Lower lobe of right lung (tissue), 2 donors: ENCODE results near the gene GPR32. TPM values are rescaled to one million over a fixed set of nuclear protein-coding genes. Genes with fewer than 3 reads are reported as not detected.

Experiments used
- ATAC-seq, 2 donors: fragments of 200-7000 bp; cut with Tn5 transposase; one replicate each; pipeline ENCODE4 v1.9.1; 2020 to 2022; ENCODE audit warnings: mild to moderate bottlenecking in 2 of 2, moderate library complexity in 2 of 2
- DNase-seq: peaks from one replicate; pipeline ENCODE4 v3.0.0-alpha.2; 2020
- H3K27ac ChIP-seq: fragments of 200-600 bp; one replicate; pipeline ENCODE4 v1.8.0; 2022
- H3K27me3 ChIP-seq: fragments of 200-600 bp; one replicate; pipeline ENCODE4 v1.8.0; 2022; ENCODE audit warnings: low read depth
- H3K36me3 ChIP-seq: fragments of 200-600 bp; one replicate; pipeline ENCODE4 v1.8.0; 2022; ENCODE audit warnings: mild to moderate bottlenecking
- H3K4me1 ChIP-seq: fragments of 200-600 bp; one replicate; pipeline ENCODE4 v1.8.0; 2022
- H3K4me3 ChIP-seq: fragments of 200-600 bp; one replicate; pipeline ENCODE4 v1.8.0; 2022; ENCODE audit warnings: mild to moderate bottlenecking
- H3K9me3 ChIP-seq: fragments of 200-600 bp; one replicate; pipeline ENCODE4 v1.8.0; 2022
- intact Hi-C: fragments of 100-400 bp; cut with DNase I; formaldehyde crosslinking; loops from one replicate; pipeline ENCODE4 v1.11.0; 2022
- total RNA-seq: library from RNA; stranded (reverse); fragmentation: NEBNext Ultra II Directional; extraction: Animal tissue kit (Norgen Biotek cat#: 25700); gene quantifications from one replicate; pipeline ENCODE4 v1.2.1, GENCODE V29; 2021
- TF ChIP-seq, protein P1 (sequence below): fragments of 200-600 bp; IDR thresholded peaks from one replicate; pipeline ENCODE4 v1.8.0; 2022; ENCODE audit warnings: antibody characterized with exemption, mild to moderate bottlenecking
- donor health status: DM: no; HTN: yes; CAD: no; lungs with severe emphysema.

GPR32 gene
- total RNA-seq, 1 donor from 2014 or later: not detected

DNA sequence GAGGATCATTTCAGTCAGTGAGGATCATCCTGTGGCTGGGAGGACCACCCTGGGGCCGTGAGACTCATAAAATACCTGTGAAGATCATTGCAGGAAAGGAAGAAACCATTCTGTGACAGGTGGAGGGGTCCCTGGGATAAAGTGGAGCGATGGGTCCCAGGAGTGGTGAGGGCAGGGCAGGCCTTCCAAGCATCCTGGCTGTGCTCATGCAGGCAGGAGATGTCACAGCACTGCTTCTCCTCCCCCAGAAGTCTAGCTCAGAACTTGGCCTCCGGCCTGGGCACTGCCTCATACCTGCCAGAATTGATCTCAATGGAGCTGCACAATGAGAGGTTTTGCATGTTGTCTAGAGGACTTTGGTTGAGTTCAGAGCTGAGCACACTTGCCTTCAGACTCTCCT is 42.2 kb downstream of the GPR32 start:
- H3K27ac ChIP-seq: no peak overlapping the region
- DNase-seq: no peak
- H3K4me3 ChIP-seq: no peak overlapping the region
- ATAC-seq: no peak
- no peaks in the 10 kb centered on the region for H3K4me1 ChIP-seq
- intact Hi-C loops: no loop called here
- H3K27me3 ChIP-seq: peaks cover 11% of the 10 kb centered on the region
- no peaks in the 10 kb centered on the region for H3K9me3 ChIP-seq
- TF ChIP-seq, protein P1, sequence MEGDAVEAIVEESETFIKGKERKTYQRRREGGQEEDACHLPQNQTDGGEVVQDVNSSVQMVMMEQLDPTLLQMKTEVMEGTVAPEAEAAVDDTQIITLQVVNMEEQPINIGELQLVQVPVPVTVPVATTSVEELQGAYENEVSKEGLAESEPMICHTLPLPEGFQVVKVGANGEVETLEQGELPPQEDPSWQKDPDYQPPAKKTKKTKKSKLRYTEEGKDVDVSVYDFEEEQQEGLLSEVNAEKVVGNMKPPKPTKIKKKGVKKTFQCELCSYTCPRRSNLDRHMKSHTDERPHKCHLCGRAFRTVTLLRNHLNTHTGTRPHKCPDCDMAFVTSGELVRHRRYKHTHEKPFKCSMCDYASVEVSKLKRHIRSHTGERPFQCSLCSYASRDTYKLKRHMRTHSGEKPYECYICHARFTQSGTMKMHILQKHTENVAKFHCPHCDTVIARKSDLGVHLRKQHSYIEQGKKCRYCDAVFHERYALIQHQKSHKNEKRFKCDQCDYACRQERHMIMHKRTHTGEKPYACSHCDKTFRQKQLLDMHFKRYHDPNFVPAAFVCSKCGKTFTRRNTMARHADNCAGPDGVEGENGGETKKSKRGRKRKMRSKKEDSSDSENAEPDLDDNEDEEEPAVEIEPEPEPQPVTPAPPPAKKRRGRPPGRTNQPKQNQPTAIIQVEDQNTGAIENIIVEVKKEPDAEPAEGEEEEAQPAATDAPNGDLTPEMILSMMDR: no peak
- no peaks in the 10 kb centered on the region for H3K36me3 ChIP-seq

DNA sequence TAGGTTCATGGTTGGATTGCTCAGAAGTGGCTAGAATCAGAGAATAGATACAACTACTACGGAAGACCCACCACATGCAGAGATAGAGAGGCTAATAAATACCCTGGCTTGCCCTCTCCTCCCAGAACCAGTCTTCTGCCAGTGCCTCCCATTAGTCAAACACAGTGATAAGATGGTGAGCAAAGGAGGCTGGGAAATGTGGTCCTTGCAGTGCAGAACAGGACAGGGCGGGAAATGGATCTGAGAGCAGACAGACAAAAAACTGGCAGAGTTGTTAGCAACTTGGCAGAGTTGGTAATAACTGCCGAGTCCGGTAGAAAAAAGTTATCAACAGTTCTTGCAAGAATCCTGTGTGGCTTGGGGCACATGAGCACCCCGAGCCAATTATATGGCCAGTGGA is 44.6 kb downstream of the GPR32 start:
- Histone ChIP-seq H3K27ac (no peak overlapping the region), H3K4me1 (peaks cover 8% of the 10 kb centered on the region), H3K27me3 (peaks cover 33% of the 10 kb centered on the region), H3K4me3 (no peak overlapping the region), H3K36me3 (no peaks in the 10 kb centered on the region), H3K9me3 (no peaks in the 10 kb centered on the region)
- TF ChIP-seq, protein P1: no peak
- intact Hi-C loops: no loop called here
- DNase-seq (no peak), ATAC-seq (no peak)

DNA sequence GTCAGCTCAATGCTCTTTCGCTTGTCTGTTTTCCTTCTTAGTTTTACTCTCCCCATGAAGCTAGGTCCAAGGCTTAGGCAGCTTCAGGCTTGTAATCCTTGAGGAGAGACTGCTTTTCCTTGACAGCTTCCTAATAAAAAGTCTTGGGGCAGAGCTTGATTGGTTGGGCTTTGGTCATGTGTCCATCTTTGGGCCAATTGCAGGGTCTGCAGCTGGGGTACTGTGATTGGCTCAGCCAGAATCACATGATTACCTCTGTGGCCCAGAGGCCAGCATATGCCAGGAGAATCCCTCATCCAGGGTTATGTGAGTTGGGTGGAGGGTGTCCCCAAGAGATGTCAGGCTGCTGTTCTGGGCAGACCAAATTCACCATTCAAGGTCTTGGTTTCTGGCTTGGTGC is 45.2 kb downstream of the GPR32 start:
- H3K4me3 ChIP-seq: no peak overlapping the region
- intact Hi-C loops: no loop called here
- no peak overlapping the region for H3K27ac ChIP-seq
- H3K36me3 ChIP-seq: no peaks in the 10 kb centered on the region
- peaks cover 8% of the 10 kb centered on the region for H3K4me1 ChIP-seq
- TF ChIP-seq, protein P1: no peak
- peaks cover 38% of the 10 kb centered on the region for H3K27me3 ChIP-seq
- DNase-seq: no peak
- ATAC-seq: no peak
- no peaks in the 10 kb centered on the region for H3K9me3 ChIP-seq

DNA sequence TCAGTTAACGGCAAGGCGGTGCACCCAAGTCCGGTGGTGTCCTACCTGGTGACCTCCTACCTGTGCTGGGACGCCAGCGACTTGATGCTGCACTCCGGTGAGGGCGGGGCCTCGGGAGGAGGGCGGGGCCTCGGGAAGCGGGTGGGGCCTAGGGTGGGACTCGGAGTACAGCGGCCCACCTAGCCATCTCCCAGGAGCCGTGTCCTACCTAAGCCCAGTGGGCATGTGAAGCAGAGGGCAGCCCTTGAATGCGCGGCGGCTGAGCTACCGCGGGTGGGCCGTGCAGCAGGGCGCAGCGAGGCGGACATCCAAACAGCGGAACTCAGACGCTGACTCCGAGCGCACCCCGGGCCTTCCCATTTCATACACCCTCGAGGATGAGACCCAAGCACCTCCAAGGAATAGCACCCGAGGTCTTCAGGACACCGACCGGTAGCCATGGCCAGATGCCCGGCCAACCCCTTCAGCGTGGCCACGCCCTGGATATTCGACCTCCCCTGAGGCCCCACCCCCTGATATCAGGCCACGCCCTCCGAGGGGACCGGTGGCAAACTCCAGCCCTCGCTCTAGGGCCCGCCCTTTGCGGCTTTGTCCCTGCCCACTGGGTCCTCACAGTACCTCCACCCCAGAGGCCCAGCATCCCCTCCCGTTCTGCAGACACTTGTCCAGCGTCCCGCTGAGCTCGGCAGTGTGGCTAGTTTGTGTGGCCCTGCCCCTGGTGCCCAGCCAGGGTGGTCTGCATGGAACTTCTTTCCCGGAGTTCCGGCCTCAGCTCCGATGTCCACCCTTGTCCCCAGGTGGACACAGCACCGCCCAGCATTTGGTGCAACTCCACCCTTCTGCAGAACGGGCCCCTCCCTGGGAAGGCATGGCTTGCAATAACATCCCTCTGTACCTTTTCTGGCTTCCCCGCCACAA is 47.9 kb downstream of the GPR32 start:
- TF ChIP-seq, protein P1: no peak
- Histone ChIP-seq H3K27me3 (peaks cover 63% of the 10 kb centered on the region), H3K4me3 (peak overlapping the region; percentile 44), H3K27ac (no peak overlapping the region), H3K9me3 (no peaks in the 10 kb centered on the region), H3K4me1 (peaks cover 8% of the 10 kb centered on the region), H3K36me3 (no peaks in the 10 kb centered on the region)
- DNase-seq (peak; percentile 68), ATAC-seq (peak; percentile 24 to 46)
- intact Hi-C loops: no loop called here

DNA sequence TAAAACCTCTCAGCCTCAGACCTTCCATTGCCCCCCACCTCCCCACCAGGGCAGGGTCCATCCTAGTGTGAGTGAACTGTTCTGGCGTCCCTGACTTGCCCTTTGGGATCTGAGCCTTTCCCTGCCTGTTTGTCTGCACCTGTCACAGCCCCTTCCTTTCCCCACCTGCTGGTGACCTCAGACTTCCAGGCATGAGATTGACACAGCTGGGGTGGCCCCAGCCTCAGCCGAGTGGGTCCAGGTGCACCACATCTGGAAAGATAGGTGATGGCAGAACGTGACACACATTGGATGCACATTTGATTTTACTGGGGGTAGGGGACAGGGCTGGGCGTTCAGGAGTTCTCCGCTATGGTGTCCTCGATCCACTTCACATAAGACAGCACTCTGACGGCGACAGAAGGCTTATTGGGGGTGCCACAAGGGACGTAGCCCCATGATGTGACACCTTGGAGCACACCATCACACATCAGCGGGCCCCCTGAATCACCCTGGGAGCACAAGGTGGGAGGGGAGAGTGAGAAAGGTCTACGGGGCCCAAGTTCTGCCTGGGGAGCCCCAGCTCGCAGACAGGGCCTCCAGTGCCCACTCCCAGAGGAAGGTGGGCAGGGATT is 48.7 kb downstream of the GPR32 start:
- ATAC-seq: no peak
- peaks cover 8% of the 10 kb centered on the region for H3K4me1 ChIP-seq
- TF ChIP-seq, protein P1: no peak
- DNase-seq: no peak
- H3K9me3 ChIP-seq: no peaks in the 10 kb centered on the region
- H3K4me3 ChIP-seq: no peak overlapping the region
- H3K36me3 ChIP-seq: no peaks in the 10 kb centered on the region
- peaks cover 69% of the 10 kb centered on the region for H3K27me3 ChIP-seq
- H3K27ac ChIP-seq: no peak overlapping the region
- intact Hi-C loops: no loop called here
